Measurements from ENCODE around the gene SPIN2A. TPM values are rescaled to one million over a fixed set of nuclear protein-coding genes. Genes with fewer than 3 reads are reported as not detected.
A peak's percentile ranks its signal among the peaks of the same experiment; 100 is the strongest.
"Not testable (repeated sequence)": the region's sequence is repeated elsewhere in the genome, so short reads cannot be mapped to it uniquely, and the experiment has no call there.

SPIN2A gene
- total and polyA plus RNA-seq, 2 of the 8 experiments (the other 6 are each of a cell fraction or from before 2014, with no cell fraction given): 3.2 to 4.2 TPM

DNA sequence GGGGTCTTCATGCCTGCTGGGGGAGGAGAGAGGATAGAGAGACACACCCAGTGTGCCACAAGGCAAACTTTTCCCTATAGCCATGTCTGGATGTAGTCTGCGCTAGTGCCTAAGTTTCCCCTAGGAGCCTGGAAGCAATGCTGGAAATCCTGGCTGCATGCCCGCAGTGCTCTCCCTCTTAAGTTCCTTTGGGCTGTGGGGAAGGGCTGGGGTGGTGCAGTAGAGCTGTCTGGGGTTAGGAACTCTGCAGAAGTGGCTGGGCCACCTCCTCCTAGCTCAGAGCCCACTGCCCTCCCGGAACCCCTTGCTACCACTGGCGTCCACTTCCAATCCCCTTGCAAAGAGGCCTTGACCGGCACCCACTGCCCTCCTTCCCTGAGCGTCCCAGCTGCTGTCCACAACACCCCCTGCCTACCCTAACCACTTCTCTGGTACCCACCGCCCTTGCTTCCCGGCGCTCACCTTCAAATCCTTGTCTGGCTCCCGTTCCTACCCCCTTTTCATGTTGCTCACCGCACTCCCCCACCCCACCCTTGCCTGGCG is 16.5 kb downstream of the SPIN2A start:
- not testable (repeated sequence) for H3K9me3 ChIP-seq (ENCODE audit: insufficient read depth in 2 of 2, low read depth in 1 of 2, low read length in 1 of 2); H4K20me1 ChIP-seq (replicated peaks in 1 of 2; ENCODE audit: control insufficient read depth in 1 of 2, insufficient read depth in 2 of 2, low read length in 2 of 2); H2BK15ac ChIP-seq (ENCODE audit: low read length); H4K8ac ChIP-seq (ENCODE audit: extremely low read depth, insufficient read depth, low read length); H3K23ac ChIP-seq (ENCODE audit: insufficient read length); H2AK5ac ChIP-seq (ENCODE audit: low read depth, low read length); H4K5ac ChIP-seq (ENCODE audit: insufficient read length, low read depth, low read length); H3K14ac ChIP-seq (ENCODE audit: insufficient read length); H3K4ac ChIP-seq (replicated peaks; ENCODE audit: insufficient read length, low read depth, low read length); H2AFZ ChIP-seq (ENCODE audit: low read length); H3K79me1 ChIP-seq (ENCODE audit: low read depth, low read length); FAIRE-seq; H3K36me3 ChIP-seq (ENCODE audit: control insufficient read depth in 2 of 4, insufficient read depth in 4 of 4, low read length in 3 of 4); H2BK20ac ChIP-seq (ENCODE audit: low read length); H3K27me3 ChIP-seq (replicated peaks in 1 of 4; ENCODE audit: control insufficient read depth in 3 of 4, extremely low read depth in 1 of 4, insufficient read depth in 3 of 4, low read length in 3 of 4); H3K56ac ChIP-seq (replicated peaks; ENCODE audit: insufficient read length, low read depth, low read length); H2BK12ac ChIP-seq (ENCODE audit: low read depth, low read length); H2BK5ac ChIP-seq (ENCODE audit: low read depth, low read length); H3K79me2 ChIP-seq (ENCODE audit: control insufficient read depth in 1 of 2, insufficient read depth in 2 of 2, low read length in 2 of 2); H4K91ac ChIP-seq (replicated peaks; ENCODE audit: insufficient read length, low read length); H2BK120ac ChIP-seq (replicated peaks; ENCODE audit: low read depth, low read length); H3K4me1 ChIP-seq (replicated peaks in 1 of 4; ENCODE audit: control insufficient read depth in 3 of 4, insufficient read depth in 4 of 4, low read length in 3 of 4); H3K27ac ChIP-seq (ENCODE audit: low read depth, low read length); H3K23me2 ChIP-seq (ENCODE audit: low read depth, low read length)
- POLR2A ChIA-PET (ENCODE audit: partially characterized antibody): interaction anchor here (1.5 kb wide), 1 partner anchor 13 kb away, joined by 4 read pairs; no protein-coding TSS in a partner anchor
- WGBS, 2 experiments (ENCODE audit: extremely low coverage in 1 of 2, insufficient coverage in 1 of 2, insufficient read length in 1 of 2, insufficient replicate concordance in 2 of 2, low coverage in 1 of 2, low lambda C conversion rate in 2 of 2, missing lambda C conversion rate in 1 of 2): 20% methylated on average over 1 of the region's 12 CpGs; no CpG with 5 or more reads in 1 of the 2 experiments
- Histone ChIP-seq H3K4me3 (ENCODE audit: extremely low read depth in 1 of 4, insufficient read depth in 2 of 4, low read depth in 3 of 4, low read length in 4 of 4) (peak overlapping the region; percentile 54 to 71 (median 56)), H3K4me2 (ENCODE audit: insufficient read depth in 1 of 2, low read depth in 2 of 2, low read length in 2 of 2) (peak overlapping the region; percentile 57 to 71), H3K18ac (ENCODE audit: extremely low read depth, low read length) (peak overlapping the region; percentile 48; the same call in 1 of the 2 replicates), H3K9ac (replicated peaks in 1 of 4; ENCODE audit: extremely low read depth in 1 of 4, low read depth in 3 of 4, low read length in 3 of 4) (peak overlapping the region in 1 of 4 experiments; percentile 74; a peak in 3 of 7 replicates)
- CTCF ChIA-PET (ENCODE audit: partially characterized antibody): interaction anchor here (0.6 kb wide), 1 partner anchor 817 kb away, joined by 3 read pairs; no protein-coding TSS in a partner anchor
- peak in 1 of 2 experiments; percentile 39 for DNase-seq (ENCODE audit: low read depth in 1 of 2, low spot score in 2 of 2)

All from H1 (cell line).